Cerebellar cortex (tissue), 1 donor: Measurements from ENCODE around the gene MSI2.

Experiments
- DNase-seq: peaks from one replicate; pipeline ENCODE4 v3.0.0-alpha.2; 2015; ENCODE audit warnings: low spot score

The MSI2 gene

GRCh38 chr17:57506774-57507127 is 250.4 kb downstream of the MSI2 start:
- no peak for DNase-seq

- no peak for DNase-seq
Measured at GRCh38 chr17:57507828-57508227, 251.5 kb downstream of the MSI2 start.

GRCh38 chr17:57508671-57509070 is 252.3 kb downstream of the MSI2 start:
- DNase-seq, result no peak

GRCh38 chr17:57511475-57512123 is 255.3 kb downstream of the MSI2 start:
- DNase-seq, result no peak

GRCh38 chr17:57512258-57512657 is 255.9 kb downstream of the MSI2 start:
- no peak for DNase-seq

GRCh38 chr17:57512691-57513090 is 256.4 kb downstream of the MSI2 start:
- DNase-seq, result no peak

- DNase-seq, result no peak
Measured at GRCh38 chr17:57513569-57513968, 257.2 kb downstream of the MSI2 start.

- no peak for DNase-seq
Measured at GRCh38 chr17:57514614-57515013, 258.3 kb downstream of the MSI2 start.

- no peak for DNase-seq
Measured at GRCh38 chr17:57515662-57516211, 259.4 kb downstream of the MSI2 start.

- DNase-seq, result no peak
Measured at GRCh38 chr17:57516290-57517230, 260.2 kb downstream of the MSI2 start.

- peak; percentile 53 for DNase-seq
Measured at GRCh38 chr17:57517273-57517631, 260.9 kb downstream of the MSI2 start.

- DNase-seq, result no peak
Measured at GRCh38 chr17:57517632-57518456, 261.5 kb downstream of the MSI2 start.

- no peak for DNase-seq
Measured at GRCh38 chr17:57518587-57519581, 262.6 kb downstream of the MSI2 start.

GRCh38 chr17:57519800-57520199 is 263.5 kb downstream of the MSI2 start:
- no peak for DNase-seq

GRCh38 chr17:57521606-57522005 is 265.3 kb downstream of the MSI2 start:
- no peak for DNase-seq

GRCh38 chr17:57522042-57523005 is 266.0 kb downstream of the MSI2 start:
- no peak for DNase-seq

- DNase-seq, result no peak
Measured at GRCh38 chr17:57523926-57524632, 267.8 kb downstream of the MSI2 start.

- DNase-seq, result no peak
Measured at GRCh38 chr17:57524839-57525568, 268.7 kb downstream of the MSI2 start.
